RWPE2 (cell line): ENCODE measurements around the gene MEF2A.

Experiments used
- ATAC-seq: fragments of 200-7000 bp; cut with Tn5 transposase; 3 replicates; pipeline ENCODE4 v1.9.1; 2021; ENCODE audit warnings: low read depth
- DNase-seq: peaks from one replicate; pipeline ENCODE4 v3.0.0-alpha.2; 2020; ENCODE audit warnings: low spot score
- H3K27ac ChIP-seq: fragments of 450-650 bp; 2 replicates; pipeline ENCODE4 v1.5.1; 2017; ENCODE audit warnings: mild to moderate bottlenecking; ENCODE audit not compliant: poor library complexity, severe bottlenecking
- H3K27me3 ChIP-seq: fragments of 250-450 bp; sonication (Bioruptor Pico); 2 replicates; pipeline ENCODE4 v1.5.1; 2021; ENCODE audit warnings: mild to moderate bottlenecking, moderate library complexity; ENCODE audit not compliant: insufficient read depth, poor library complexity, severe bottlenecking
- H3K36me3 ChIP-seq: fragments of 250-450 bp; sonication (Bioruptor Pico); 2 replicates; pipeline ENCODE4 v1.5.1; 2020; ENCODE audit warnings: low read depth, mild to moderate bottlenecking, moderate library complexity
- H3K4me1 ChIP-seq: fragments of 250-450 bp; sonication (Bioruptor Pico); 2 replicates; pipeline ENCODE4 v1.5.1; 2021; ENCODE audit warnings: mild to moderate bottlenecking, moderate library complexity; ENCODE audit not compliant: insufficient read depth, poor library complexity, severe bottlenecking
- H3K4me3 ChIP-seq: fragments of 250-450 bp; sonication (Bioruptor Pico); 2 replicates; pipeline ENCODE4 v1.5.1; 2021; ENCODE audit warnings: mild to moderate bottlenecking, moderate library complexity; ENCODE audit not compliant: severe bottlenecking
- H3K9me3 ChIP-seq: fragments of 250-450 bp; sonication (Bioruptor Pico); 2 replicates; pipeline ENCODE4 v1.5.1; 2021; ENCODE audit warnings: mild to moderate bottlenecking, moderate library complexity; ENCODE audit not compliant: severe bottlenecking
- CTCF ChIP-seq: fragments of 450-650 bp; IDR thresholded peaks from one replicate; pipeline ENCODE4 v1.5.1; 2017; ENCODE audit warnings: mild to moderate bottlenecking, moderate library complexity; ENCODE audit not compliant: poor library complexity, severe bottlenecking

MEF2A gene

GRCh38 chr15:99632521-99632920 lies 66.7 kb downstream of the MEF2A start:
- peaks cover 18% of the 10 kb centered on the region for H3K36me3 ChIP-seq
- no peak for TF ChIP-seq CTCF
- ATAC-seq = no peak
- H3K27me3 ChIP-seq = no peaks in the 10 kb centered on the region
- no peak overlapping the region for H3K27ac ChIP-seq
- no peaks in the 10 kb centered on the region for H3K4me1 ChIP-seq
- H3K9me3 ChIP-seq = no peaks in the 10 kb centered on the region
- DNase-seq = no peak
- no peak overlapping the region for H3K4me3 ChIP-seq

GRCh38 chr15:99633655-99634054 lies 67.9 kb downstream of the MEF2A start:
- Histone ChIP-seq H3K4me1 (no peaks in the 10 kb centered on the region), H3K27me3 (no peaks in the 10 kb centered on the region), H3K9me3 (no peaks in the 10 kb centered on the region), H3K27ac (no peak overlapping the region), H3K4me3 (no peak overlapping the region), H3K36me3 (peaks cover 18% of the 10 kb centered on the region)
- DNase-seq (no peak), ATAC-seq (no peak)
- TF ChIP-seq CTCF = no peak

GRCh38 chr15:99634576-99634975 lies 68.8 kb downstream of the MEF2A start:
- ATAC-seq (no peak), DNase-seq (no peak)
- Histone ChIP-seq H3K4me3 (no peak overlapping the region), H3K27me3 (no peaks in the 10 kb centered on the region), H3K27ac (no peak overlapping the region), H3K9me3 (no peaks in the 10 kb centered on the region), H3K4me1 (no peaks in the 10 kb centered on the region), H3K36me3 (peaks cover 18% of the 10 kb centered on the region)
- no peak for TF ChIP-seq CTCF

GRCh38 chr15:99635145-99635544 lies 69.4 kb downstream of the MEF2A start:
- ATAC-seq (no peak), DNase-seq (no peak)
- TF ChIP-seq CTCF = no peak
- Histone ChIP-seq H3K4me1 (no peaks in the 10 kb centered on the region), H3K27me3 (no peaks in the 10 kb centered on the region), H3K9me3 (no peaks in the 10 kb centered on the region), H3K36me3 (peaks cover 18% of the 10 kb centered on the region), H3K4me3 (no peak overlapping the region), H3K27ac (no peak overlapping the region)

GRCh38 chr15:99635794-99636193 lies 70.0 kb downstream of the MEF2A start:
- Histone ChIP-seq H3K36me3 (peaks cover 18% of the 10 kb centered on the region), H3K4me1 (no peaks in the 10 kb centered on the region), H3K27ac (no peak overlapping the region), H3K27me3 (no peaks in the 10 kb centered on the region), H3K9me3 (no peaks in the 10 kb centered on the region), H3K4me3 (no peak overlapping the region)
- ATAC-seq = no peak
- TF ChIP-seq CTCF = no peak
- no peak for DNase-seq
